SU-DHL-6 (cell line): Measurements from ENCODE around the gene LMBRD2.

Experiments
- H2AFZ ChIP-seq: fragments of 200-600 bp; sonication (generic); 2 replicates; pipeline ENCODE4 v1.6.1; 2014; ENCODE audit warnings: low read depth, mild to moderate bottlenecking, moderate library complexity, mixed read lengths, antibody characterized with exemption, low read length; ENCODE audit not compliant: severe bottlenecking
- H3F3A ChIP-seq: fragments of 200-600 bp; shearing (Covaris generic); 2 replicates; pipeline ENCODE4 v1.6.0; 2016; ENCODE audit warnings: antibody characterized with exemption, mild to moderate bottlenecking; ENCODE audit not compliant: insufficient read depth
- H3K27ac ChIP-seq: fragments of 200-600 bp; sonication (generic); 2 replicates; pipeline ENCODE4 v1.5.1; 2016; ENCODE audit warnings: low read depth, mild to moderate bottlenecking, low read length, moderate library complexity, mixed read lengths
- H3K27me3 ChIP-seq: fragments of 200-600 bp; sonication (generic), shearing (Covaris generic); 2 replicates; pipeline ENCODE4 v1.6.0; 2014; ENCODE audit warnings: mild to moderate bottlenecking, low read length
- H3K36me3 ChIP-seq: fragments of 200-600 bp; sonication (generic); 2 replicates; pipeline ENCODE4 v1.6.1; 2014; ENCODE audit warnings: mild to moderate bottlenecking, low read length, mixed read lengths
- H3K4me2 ChIP-seq: fragments of 300-600, 200-600 bp; shearing (Covaris generic), sonication (generic); 2 replicates; pipeline ENCODE4 v1.6.0; 2014; ENCODE audit warnings: low read length, low read depth, mild to moderate bottlenecking; ENCODE audit not compliant: poor library complexity, severe bottlenecking
- H3K4me3 ChIP-seq: fragments of 200-600 bp; sonication (generic); 2 replicates; pipeline ENCODE4 v1.5.1; 2014; ENCODE audit warnings: antibody characterized with exemption, low read length, mild to moderate bottlenecking, mixed read lengths; ENCODE audit not compliant: insufficient read depth, poor library complexity, severe bottlenecking
- H3K79me2 ChIP-seq: fragments of 200-600 bp; sonication (generic); 2 replicates; pipeline ENCODE4 v1.6.1; 2014; ENCODE audit warnings: mild to moderate bottlenecking, low read length, moderate library complexity; ENCODE audit not compliant: insufficient read depth
- H3K9ac ChIP-seq: fragments of 200-600 bp; sonication (generic); 2 replicates; pipeline ENCODE4 v1.7.0; 2014; ENCODE audit warnings: mild to moderate bottlenecking, low read length
- H3K9me2 ChIP-seq: fragments of 200-600 bp; sonication (generic); replicated peaks from 2 replicates; pipeline ENCODE4 v1.6.1; 2014; ENCODE audit warnings: low read length; ENCODE audit not compliant: insufficient read depth
- H3K9me3 ChIP-seq: fragments of 200-600 bp; sonication (generic); 2 replicates; pipeline ENCODE4 v1.6.1; 2014; ENCODE audit warnings: low read length, mixed read lengths; ENCODE audit not compliant: insufficient read depth
- H4K20me1 ChIP-seq: fragments of 200-600 bp; sonication (generic); 2 replicates; pipeline ENCODE4 v1.6.1; 2014; ENCODE audit warnings: low read depth, mild to moderate bottlenecking, antibody characterized with exemption, low read length, moderate library complexity, mixed read lengths
- CTCF ChIP-seq: fragments of 200-600 bp; sonication (generic); IDR thresholded peaks from one replicate; pipeline ENCODE4 v1.5.1; 2017; ENCODE audit warnings: antibody characterized with exemption, mild to moderate bottlenecking, low read length, moderate library complexity; ENCODE audit not compliant: insufficient read depth, poor library complexity, severe bottlenecking
- EZH2phosphoT487 ChIP-seq: fragments of 200-600 bp; sonication (generic), shearing (Covaris generic); conservative IDR thresholded peaks from 2 replicates; pipeline ENCODE4 v1.6.1; 2018; ENCODE audit warnings: mild to moderate bottlenecking, antibody characterized with exemption, low read length, moderate library complexity, mixed read lengths

The LMBRD2 gene

GRCh38 chr5:36057386-36057785, 94.3 kb downstream of the LMBRD2 start:
- Histone ChIP-seq H3K27me3 (no peaks in the 10 kb centered on the region), H3K4me2 (no peak overlapping the region), H3K4me3 (no peak overlapping the region), H4K20me1 (no peaks in the 10 kb centered on the region), H3F3A (no peaks in the 10 kb centered on the region), H3K9me2 (no peaks in the 10 kb centered on the region), H3K9ac (no peak overlapping the region), H3K36me3 (no peaks in the 10 kb centered on the region), H3K9me3 (no peaks in the 10 kb centered on the region), H2AFZ (no peak overlapping the region), H3K27ac (no peak overlapping the region), H3K79me2 (no peaks in the 10 kb centered on the region)
- no peak for TF ChIP-seq CTCF
- TF ChIP-seq EZH2phosphoT487, result no peak

DNA sequence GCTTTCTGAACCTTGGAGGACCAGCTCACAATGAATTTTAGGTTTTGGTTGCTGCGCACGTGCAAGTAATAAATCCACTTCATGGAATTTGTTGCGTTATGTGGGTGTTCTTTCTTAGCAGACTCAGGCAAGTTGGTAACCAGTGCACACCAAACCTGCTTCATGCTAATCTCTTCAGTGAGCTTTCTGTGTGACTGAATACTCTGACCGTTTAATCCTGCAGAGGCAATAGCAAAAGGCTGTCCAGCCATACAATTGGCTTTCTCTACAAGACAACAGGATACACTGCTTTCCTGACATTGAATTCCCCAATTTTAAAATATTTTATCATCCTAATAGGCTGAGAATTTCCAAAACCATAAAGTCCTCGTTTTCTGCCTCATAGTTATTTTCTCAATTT, 95.3 kb downstream of the LMBRD2 start:
- Histone ChIP-seq H2AFZ (no peak overlapping the region), H3K4me2 (no peak overlapping the region), H3K9me3 (no peaks in the 10 kb centered on the region), H3K27ac (no peak overlapping the region), H3K27me3 (no peaks in the 10 kb centered on the region), H3F3A (no peaks in the 10 kb centered on the region), H3K36me3 (no peaks in the 10 kb centered on the region), H3K4me3 (no peak overlapping the region), H3K9ac (no peak overlapping the region), H3K9me2 (no peaks in the 10 kb centered on the region), H3K79me2 (no peaks in the 10 kb centered on the region), H4K20me1 (no peaks in the 10 kb centered on the region)
- TF ChIP-seq EZH2phosphoT487 (no peak), CTCF (no peak)

DNA sequence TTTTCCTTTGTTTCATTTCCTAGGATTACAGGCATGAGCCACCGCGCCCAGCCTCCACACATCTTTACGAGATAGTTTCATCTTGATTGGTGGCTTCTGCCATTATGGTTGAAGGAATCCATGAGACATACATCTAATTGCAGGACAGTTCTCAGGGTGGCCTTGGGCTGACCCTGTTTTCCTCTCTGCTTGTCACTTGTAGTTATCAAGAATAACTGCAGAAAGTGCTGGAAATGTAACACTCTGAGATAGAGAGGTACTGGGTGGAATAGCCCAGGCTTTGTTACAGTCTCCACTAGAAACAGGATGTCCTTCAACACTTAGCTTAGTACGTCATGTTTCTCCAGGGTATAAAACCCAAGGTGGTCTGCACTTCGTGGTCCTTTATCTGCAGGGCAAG, 95.7 kb downstream of the LMBRD2 start:
- Histone ChIP-seq H4K20me1 (no peaks in the 10 kb centered on the region), H3K9me2 (no peaks in the 10 kb centered on the region), H3K27me3 (no peaks in the 10 kb centered on the region), H3K9ac (no peak overlapping the region), H3F3A (no peaks in the 10 kb centered on the region), H3K9me3 (no peaks in the 10 kb centered on the region), H3K4me3 (no peak overlapping the region), H3K36me3 (no peaks in the 10 kb centered on the region), H3K79me2 (no peaks in the 10 kb centered on the region), H2AFZ (no peak overlapping the region), H3K27ac (no peak overlapping the region), H3K4me2 (no peak overlapping the region)
- TF ChIP-seq CTCF (no peak), EZH2phosphoT487 (no peak)

- no peaks in the 10 kb centered on the region for H3K9me2 ChIP-seq
- no peak overlapping the region for H2AFZ ChIP-seq
- no peak overlapping the region for H3K27ac ChIP-seq
- H3K79me2 ChIP-seq, result no peaks in the 10 kb centered on the region
- no peaks in the 10 kb centered on the region for H3F3A ChIP-seq
- H3K36me3 ChIP-seq, result no peaks in the 10 kb centered on the region
- no peaks in the 10 kb centered on the region for H3K27me3 ChIP-seq
- TF ChIP-seq CTCF (no peak), EZH2phosphoT487 (no peak)
- no peak overlapping the region for H3K4me2 ChIP-seq
- no peaks in the 10 kb centered on the region for H3K9me3 ChIP-seq
- H3K4me3 ChIP-seq, result no peak overlapping the region
- no peak overlapping the region for H3K9ac ChIP-seq
- H4K20me1 ChIP-seq, result no peaks in the 10 kb centered on the region
Measured at GRCh38 chr5:36054647-36055046, 97.0 kb downstream of the LMBRD2 start.
